Body of pancreas (tissue), 4 donors: ENCODE results near the gene LPP. TPM values are rescaled to one million over a fixed set of nuclear protein-coding genes. Genes with fewer than 3 reads are reported as not detected.
"Not testable (repeated sequence)": the region's sequence is repeated elsewhere in the genome, so short reads cannot be mapped to it uniquely, and the experiment has no call there.

Source experiments
- ATAC-seq: fragments of 150-250 bp; one replicate; pipeline ENCODE4 v1.9.1; 2016
- DNase-seq, 4 donors: peaks; one replicate each; pipeline ENCODE4 v3.0.0-alpha.2; 2019
- H3K27ac ChIP-seq, 4 donors: fragments of 200-600 bp; sonication (generic); 1 replicate in 3 of 4; 2 replicates in 1 of 4; pipeline versions ENCODE4 v1.5.1 to v1.6.1; 2016 to 2019; ENCODE audit warnings: mild to moderate bottlenecking in 1 of 4, mixed read lengths in 1 of 4, moderate library complexity in 1 of 4
- H3K27me3 ChIP-seq, 2 donors: fragments of 200-600 bp; sonication (generic); one replicate each; pipeline ENCODE4 v1.6.0; 2016; ENCODE audit warnings: mild to moderate bottlenecking in 1 of 2
- H3K36me3 ChIP-seq, 2 donors: fragments of 200-600 bp; sonication (generic); replicated peaks in 1 of 2; 2 replicates each; pipeline ENCODE4 v1.5.1; 2016; ENCODE audit warnings: low read depth in 2 of 2; ENCODE audit not compliant: insufficient read depth in 1 of 2
- H3K4me1 ChIP-seq: fragments of 200-600 bp; sonication (generic); one replicate; pipeline ENCODE4 v1.6.0; 2016
- H3K4me3 ChIP-seq, 2 donors: fragments of 200-600 bp; sonication (generic); 1 replicate in 1 of 2; 2 replicates in 1 of 2; pipeline ENCODE4 v1.5.1; 2016 to 2019
- H3K9me3 ChIP-seq, 3 donors: fragments of 200-600 bp; sonication (generic); 1 replicate in 2 of 3; 2 replicates in 1 of 3; pipeline ENCODE4 v1.5.1; 2016
- POLR2A ChIP-seq, 3 donors: fragments of 450-650 bp; IDR thresholded peaks; one replicate each; pipeline ENCODE4 v1.6.1; 2016; ENCODE audit warnings: antibody characterized with exemption in 3 of 3, mild to moderate bottlenecking in 2 of 3
- WGBS, 2 donors: methylation state at CpG; one replicate each; pipeline ENCODE4 v1.1.5; 2017; 5-methylcytosine and 5-hydroxymethylcytosine counted together
- intact Hi-C: fragments of 100-400 bp; cut with DNase I; formaldehyde crosslinking; loops from one replicate; pipeline ENCODE4 v1.15.1; 2023
- total RNA-seq, 2 donors: library from RNA; depleted of rRNA; stranded (reverse); fragments of >200 nt; gene quantifications; one replicate each; pipeline ENCODE4 v1.1.0, GENCODE V29; 2016
- TF ChIP-seq, protein P1 (sequence below), 7 experiments: fragments of 450-650 bp in 4 of 7; fragments of 200-600 bp in 3 of 7; sonication (generic) in 3 of 7; IDR thresholded peaks; one replicate each; pipeline ENCODE4 v1.5.1; 2016 to 2019; ENCODE audit warnings: antibody characterized with exemption in 7 of 7

The LPP gene
- total RNA-seq, 2 donors from 2014 or later = 60.6 to 65.1 TPM

DNA sequence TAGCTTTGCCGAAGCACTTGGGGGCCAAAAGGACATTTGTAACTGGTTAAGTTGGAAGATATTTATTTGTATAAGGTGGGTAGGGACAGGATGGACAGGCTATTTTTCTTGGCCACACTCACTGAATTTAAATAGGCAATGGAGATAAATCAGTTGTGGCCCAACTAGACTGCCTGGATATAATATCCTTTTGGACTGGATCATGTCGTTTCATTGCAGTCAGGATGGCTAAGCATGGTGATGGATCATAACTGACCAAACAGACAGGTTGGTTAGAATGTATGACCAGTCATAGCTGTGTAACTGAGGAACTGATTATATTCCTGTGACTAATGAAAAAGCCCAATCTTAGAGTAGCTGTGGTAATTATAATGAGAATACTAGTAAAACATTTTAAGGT lies 284.0 kb downstream of the LPP start:
- H3K27ac ChIP-seq = no peak overlapping the region
- 68 to 81% methylated on average over 2 of the region's 2 CpGs for WGBS, 2 donors
- intact Hi-C loops = no loop called here
- H3K27me3 ChIP-seq = no peaks in the 10 kb centered on the region
- ATAC-seq (no peak), DNase-seq (no peak)
- peaks cover 21% of the 10 kb centered on the region for H3K4me1 ChIP-seq
- no peaks in the 10 kb centered on the region for H3K36me3 ChIP-seq
- H3K4me3 ChIP-seq = no peak overlapping the region
- no peak for TF ChIP-seq POLR2A (IDR thresholded peaks at IDR 0.05)
- TF ChIP-seq, protein P1, sequence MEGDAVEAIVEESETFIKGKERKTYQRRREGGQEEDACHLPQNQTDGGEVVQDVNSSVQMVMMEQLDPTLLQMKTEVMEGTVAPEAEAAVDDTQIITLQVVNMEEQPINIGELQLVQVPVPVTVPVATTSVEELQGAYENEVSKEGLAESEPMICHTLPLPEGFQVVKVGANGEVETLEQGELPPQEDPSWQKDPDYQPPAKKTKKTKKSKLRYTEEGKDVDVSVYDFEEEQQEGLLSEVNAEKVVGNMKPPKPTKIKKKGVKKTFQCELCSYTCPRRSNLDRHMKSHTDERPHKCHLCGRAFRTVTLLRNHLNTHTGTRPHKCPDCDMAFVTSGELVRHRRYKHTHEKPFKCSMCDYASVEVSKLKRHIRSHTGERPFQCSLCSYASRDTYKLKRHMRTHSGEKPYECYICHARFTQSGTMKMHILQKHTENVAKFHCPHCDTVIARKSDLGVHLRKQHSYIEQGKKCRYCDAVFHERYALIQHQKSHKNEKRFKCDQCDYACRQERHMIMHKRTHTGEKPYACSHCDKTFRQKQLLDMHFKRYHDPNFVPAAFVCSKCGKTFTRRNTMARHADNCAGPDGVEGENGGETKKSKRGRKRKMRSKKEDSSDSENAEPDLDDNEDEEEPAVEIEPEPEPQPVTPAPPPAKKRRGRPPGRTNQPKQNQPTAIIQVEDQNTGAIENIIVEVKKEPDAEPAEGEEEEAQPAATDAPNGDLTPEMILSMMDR (IDR thresholded peaks at IDR 0.05) = no peak
- no peaks in the 10 kb centered on the region for H3K9me3 ChIP-seq

DNA sequence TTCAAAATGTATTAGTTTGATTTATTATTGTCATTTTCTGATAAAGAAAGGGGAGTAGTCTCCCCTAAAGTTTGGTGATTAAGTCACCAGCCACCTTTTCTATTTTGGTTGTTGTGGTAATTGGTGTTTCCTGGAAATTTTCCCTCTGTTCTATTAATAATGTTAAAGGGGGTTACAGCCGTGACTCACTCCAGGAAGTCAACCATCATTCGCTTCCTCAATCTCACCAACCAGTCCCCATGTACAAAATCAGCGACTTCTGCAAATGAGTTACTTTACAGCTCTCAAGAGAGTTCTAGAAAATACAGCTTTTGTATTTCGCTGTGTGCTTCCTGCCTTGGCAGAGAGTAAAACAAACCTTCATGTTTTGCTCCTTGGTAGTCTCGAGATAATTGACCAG lies 285.1 kb downstream of the LPP start:
- DNase-seq (peak in 1 of 4 donors; percentile 42), ATAC-seq (peak; percentile 66)
- H3K4me3 ChIP-seq = no peak overlapping the region
- WGBS, 2 donors = 50 to 62% methylated on average over 5 of the region's 5 CpGs
- peak overlapping the region in 3 of 4 donors; percentile 7 to 49 (median 9) for H3K27ac ChIP-seq
- intact Hi-C loops = no loop called here
- H3K27me3 ChIP-seq = no peaks in the 10 kb centered on the region
- H3K4me1 ChIP-seq = peaks cover 17% of the 10 kb centered on the region
- H3K9me3 ChIP-seq = no peaks in the 10 kb centered on the region
- TF ChIP-seq, protein P1 (IDR thresholded peaks at IDR 0.05) = no peak
- TF ChIP-seq POLR2A (IDR thresholded peaks at IDR 0.05) = no peak
- no peaks in the 10 kb centered on the region for H3K36me3 ChIP-seq

DNA sequence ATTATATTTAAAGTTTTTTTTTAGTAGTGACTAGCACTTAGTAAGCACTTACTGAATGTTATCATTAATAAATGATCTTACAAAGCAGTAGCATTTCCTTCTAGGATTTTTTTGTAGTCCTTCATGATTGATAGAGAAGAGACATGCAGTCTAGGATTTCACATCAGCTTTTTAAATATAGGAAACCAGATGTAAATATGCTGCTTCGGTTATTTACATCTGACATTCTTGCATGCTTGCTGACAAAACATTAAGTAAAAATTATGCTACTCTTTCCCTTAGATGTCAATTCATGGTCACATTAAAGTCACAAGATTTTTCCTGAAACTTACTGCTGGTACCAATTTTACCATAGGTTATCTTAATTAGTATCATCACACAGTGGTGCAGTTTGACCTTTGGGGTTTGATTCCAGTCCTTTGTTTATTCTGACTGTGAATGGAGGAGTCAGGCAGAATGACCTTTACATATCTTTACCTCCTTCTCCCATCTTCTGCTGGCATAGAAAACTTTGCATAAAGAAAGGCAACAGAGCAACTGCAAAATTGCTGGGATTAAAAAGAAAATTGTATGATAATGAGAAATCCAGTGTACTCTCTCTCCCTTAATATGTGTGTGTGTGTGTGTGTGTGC lies 286.5 kb downstream of the LPP start:
- Histone ChIP-seq H3K4me1 (peaks cover 6% of the 10 kb centered on the region), H3K36me3 (no peaks in the 10 kb centered on the region), H3K4me3 (no peak overlapping the region), H3K27me3 (no peaks in the 10 kb centered on the region), H3K27ac (no peak overlapping the region), H3K9me3 (no peaks in the 10 kb centered on the region)
- DNase-seq (no peak), ATAC-seq (no peak)
- intact Hi-C loops = no loop called here
- no peak for TF ChIP-seq POLR2A (IDR thresholded peaks at IDR 0.05)
- TF ChIP-seq, protein P1 (IDR thresholded peaks at IDR 0.05) = no peak
- WGBS, 2 donors = 85 to 88% methylated on average over 1 of the region's 1 CpG

DNA sequence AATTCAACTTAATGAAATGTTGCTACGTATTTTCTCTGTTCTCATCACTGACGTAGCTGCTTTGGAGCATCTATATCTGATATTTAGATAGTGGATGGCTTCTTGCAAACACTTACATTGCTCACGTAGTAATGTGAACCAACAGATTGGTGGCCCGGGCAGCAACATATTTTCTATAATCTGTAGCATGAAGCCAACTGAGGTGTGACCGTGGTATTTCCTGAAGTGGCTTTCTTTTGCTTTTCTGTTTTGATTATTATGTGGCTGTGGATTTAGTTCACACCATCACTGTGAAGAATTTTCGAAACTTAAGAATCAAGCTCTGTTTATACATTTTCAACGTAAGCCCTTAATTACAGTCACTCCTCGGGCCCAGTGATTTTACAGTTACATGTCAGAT lies 288.5 kb downstream of the LPP start:
- no peaks in the 10 kb centered on the region for H3K9me3 ChIP-seq
- DNase-seq (no peak), ATAC-seq (no peak)
- no peak overlapping the region for H3K4me3 ChIP-seq
- TF ChIP-seq, protein P1 (IDR thresholded peaks at IDR 0.05) = no peak
- TF ChIP-seq POLR2A (IDR thresholded peaks at IDR 0.05) = no peak
- intact Hi-C loops = no loop called here
- no peak overlapping the region for H3K27ac ChIP-seq
- WGBS, 2 donors = 90 to 95% methylated on average over 8 of the region's 8 CpGs
- no peaks in the 10 kb centered on the region for H3K36me3 ChIP-seq
- H3K4me1 ChIP-seq = no peaks in the 10 kb centered on the region
- no peaks in the 10 kb centered on the region for H3K27me3 ChIP-seq

- H3K4me3 ChIP-seq, ATAC-seq, DNase-seq, intact Hi-C loops, H3K27ac ChIP-seq, H3K36me3 ChIP-seq, H3K27me3 ChIP-seq, H3K9me3 ChIP-seq, H3K4me1 ChIP-seq: not testable (repeated sequence)
- WGBS, 2 donors = 92 to 100% methylated on average over 4 of the region's 4 CpGs
Observed at GRCh38 chr3:188445175-188445574, 291.2 kb downstream of the LPP start.
